ENCODE results near the gene MMRN1. TPM values are rescaled to one million over a fixed set of nuclear protein-coding genes. Genes with fewer than 3 reads are reported as not detected.

MMRN1 gene
- total RNA-seq, 2 donors from 2014 or later: not detected

- DNase-seq: no peak
- Histone ChIP-seq H3K4me3 (ENCODE audit: low read length) (no peak overlapping the region), H3K9me3 (ENCODE audit: control insufficient read depth, low read length) (peaks cover 28% of the 10 kb centered on the region), H3K36me3 (ENCODE audit: control insufficient read depth, insufficient read depth, low read length) (no peaks in the 10 kb centered on the region), H3K4me1 (ENCODE audit: control insufficient read depth, insufficient read depth, low read length) (peaks cover 4% of the 10 kb centered on the region), H3K27me3 (ENCODE audit: control insufficient read depth, insufficient read depth, low read length, poor library complexity, severe bottlenecking) (no peaks in the 10 kb centered on the region), H3K27ac (ENCODE audit: low read depth, low read length) (no peak overlapping the region), H3K9ac (ENCODE audit: extremely low read depth, low read length, poor library complexity, severe bottlenecking) (no peak overlapping the region)
- Mint-ChIP-seq H3K27me3 (ENCODE audit: insufficient read depth) (no peaks in the 10 kb centered on the region), H3K36me3 (ENCODE audit: low read depth) (no peaks in the 10 kb centered on the region), H3K27ac (no peak overlapping the region), H3K9me3 (peaks cover 17% of the 10 kb centered on the region), H3K4me1 (peaks cover 16% of the 10 kb centered on the region), H3K4me3 (no peak overlapping the region)
- TF ChIP-seq CTCF (conservative IDR thresholded peaks at IDR 0.05): no peak
- WGBS, 2 experiments (ENCODE audit: insufficient coverage in 1 of 2, insufficient read length in 1 of 2): 89% methylated on average over 2 of the region's 2 CpGs; no CpG with 5 or more reads in 1 of the 2 experiments
Measured at GRCh38 chr4:89988268-89988667, 93.6 kb downstream of the MMRN1 start.

GRCh38 chr4:89992744-89993143 is 98.1 kb downstream of the MMRN1 start:
- Histone ChIP-seq H3K9me3 (ENCODE audit: control insufficient read depth, low read length) (peaks cover 24% of the 10 kb centered on the region), H3K36me3 (ENCODE audit: control insufficient read depth, insufficient read depth, low read length) (no peaks in the 10 kb centered on the region), H3K27ac (ENCODE audit: low read depth, low read length) (no peak overlapping the region), H3K4me3 (ENCODE audit: low read length) (no peak overlapping the region), H3K27me3 (ENCODE audit: control insufficient read depth, insufficient read depth, low read length, poor library complexity, severe bottlenecking) (no peaks in the 10 kb centered on the region), H3K9ac (ENCODE audit: extremely low read depth, low read length, poor library complexity, severe bottlenecking) (no peak overlapping the region), H3K4me1 (ENCODE audit: control insufficient read depth, insufficient read depth, low read length) (peaks cover 21% of the 10 kb centered on the region)
- H3K27ac Mint-ChIP-seq: no peak overlapping the region
- peaks cover 12% of the 10 kb centered on the region for H3K9me3 Mint-ChIP-seq
- no peak for TF ChIP-seq CTCF (conservative IDR thresholded peaks at IDR 0.05)
- 83 to 94% methylated on average over 1 of the region's 1 CpG for WGBS, 2 experiments (ENCODE audit: insufficient coverage in 1 of 2, insufficient read length in 1 of 2)
- no peak for DNase-seq
- peaks cover 55% of the 10 kb centered on the region for H3K4me1 Mint-ChIP-seq
- H3K36me3 Mint-ChIP-seq (ENCODE audit: low read depth): no peaks in the 10 kb centered on the region
- no peak overlapping the region for H3K4me3 Mint-ChIP-seq
- no peaks in the 10 kb centered on the region for H3K27me3 Mint-ChIP-seq (ENCODE audit: insufficient read depth)

- H3K27ac Mint-ChIP-seq: peak overlapping the region; percentile 10
Measured at GRCh38 chr4:89994176-89994873, 99.7 kb downstream of the MMRN1 start.

More at GRCh38 chr4:89994176-89994873, 99.7 kb downstream of the MMRN1 start:
- no peaks in the 10 kb centered on the region for H3K27me3 ChIP-seq (ENCODE audit: control insufficient read depth, insufficient read depth, low read length, poor library complexity, severe bottlenecking)
- TF ChIP-seq CTCF (conservative IDR thresholded peaks at IDR 0.05): no peak
- Mint-ChIP-seq H3K4me3 (no peak overlapping the region), H3K4me1 (peaks cover 68% of the 10 kb centered on the region), H3K9me3 (no peaks in the 10 kb centered on the region), H3K36me3 (ENCODE audit: low read depth) (no peaks in the 10 kb centered on the region), H3K27me3 (ENCODE audit: insufficient read depth) (no peaks in the 10 kb centered on the region)
- no peak overlapping the region for H3K9ac ChIP-seq (ENCODE audit: extremely low read depth, low read length, poor library complexity, severe bottlenecking)
- H3K4me1 ChIP-seq (ENCODE audit: control insufficient read depth, insufficient read depth, low read length): peaks cover 29% of the 10 kb centered on the region
- no peak overlapping the region for H3K27ac ChIP-seq (ENCODE audit: low read depth, low read length)
- peaks cover 9% of the 10 kb centered on the region for H3K9me3 ChIP-seq (ENCODE audit: control insufficient read depth, low read length)
- H3K4me3 ChIP-seq (ENCODE audit: low read length): peak overlapping the region; percentile 25
- no peak for DNase-seq
- no peaks in the 10 kb centered on the region for H3K36me3 ChIP-seq (ENCODE audit: control insufficient read depth, insufficient read depth, low read length)
- 73 to 89% methylated on average over 3 of the region's 3 CpGs for WGBS, 2 experiments (ENCODE audit: insufficient coverage in 1 of 2, insufficient read length in 1 of 2)

All from endodermal cell (in vitro differentiated cells).